SW480 (cell line): ENCODE results near the gene MUC22.

Experiments used
- DNase-seq: peaks from one replicate; pipeline ENCODE4 v3.0.0-alpha.2; 2016; ENCODE audit warnings: low spot score

MUC22 gene

GRCh38 chr6:31079656-31080261 lies 69.5 kb downstream of the MUC22 start:
- peak; percentile 56 for DNase-seq

DNA sequence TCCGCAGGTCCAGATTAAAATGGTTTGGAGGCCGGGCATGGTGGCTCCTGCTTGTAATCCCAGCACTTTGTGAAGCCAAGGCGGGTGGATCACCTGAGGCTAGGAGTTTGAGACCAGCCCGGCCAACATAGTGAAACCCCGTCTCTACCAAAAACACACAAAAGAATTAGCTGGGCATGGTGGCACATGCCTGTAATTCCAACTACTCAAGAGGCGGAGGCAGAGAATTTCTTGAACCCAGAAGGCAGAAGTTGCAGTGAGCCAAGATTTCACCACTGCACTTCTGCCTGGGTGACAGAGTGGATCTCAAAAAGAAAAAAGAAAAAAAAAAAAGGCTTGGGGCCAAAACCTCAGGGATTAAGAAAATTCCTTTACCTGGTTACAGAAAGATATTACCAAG lies 71.6 kb downstream of the MUC22 start:
- DNase-seq = no peak

DNA sequence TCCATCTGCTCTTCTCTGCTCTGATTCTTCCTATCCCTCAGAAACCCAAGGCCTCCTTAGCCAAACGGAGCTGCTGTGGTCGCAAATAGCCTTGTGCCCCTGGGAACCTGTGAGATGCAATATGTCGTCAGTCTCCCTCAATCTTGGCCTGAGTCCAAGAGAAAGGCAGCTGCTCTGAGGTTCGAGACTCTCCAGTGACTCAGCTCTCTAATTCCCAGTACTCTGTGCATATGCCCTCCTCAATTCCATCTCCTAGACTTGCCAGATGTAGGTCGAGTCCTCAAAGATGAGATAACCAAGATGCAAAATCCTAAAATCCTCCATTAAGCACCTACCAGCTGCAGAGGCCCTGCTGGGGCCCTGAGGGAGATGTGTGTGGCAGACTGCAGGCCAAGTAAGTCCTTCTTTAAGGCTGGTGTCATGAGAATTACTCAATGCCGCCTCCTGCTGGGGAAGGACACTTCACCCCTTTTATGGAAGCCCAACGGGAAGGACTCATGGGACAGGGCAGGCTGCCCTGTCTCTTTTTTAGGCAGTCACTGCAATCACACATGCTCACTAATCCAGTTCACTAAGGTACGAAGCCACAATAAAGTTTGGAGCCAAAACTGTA lies 73.6 kb downstream of the MUC22 start:
- DNase-seq = no peak
